Left lung (tissue), 10 donors: Measurements from ENCODE around the gene PFKP. TPM values are rescaled to one million over a fixed set of nuclear protein-coding genes. Genes with fewer than 3 reads are reported as not detected.

ENCODE experiments used
- ATAC-seq: fragments of 200-7000 bp; cut with Tn5 transposase; one replicate; pipeline ENCODE4 v1.9.1; 2020; ENCODE audit warnings: moderate library complexity
- DNase-seq, 4 donors: peaks; one replicate each; pipeline ENCODE4 v3.0.0-alpha.2; 2013 to 2020
- H3K27ac ChIP-seq, 2 donors: fragments of 200-600 bp; sonication (generic) in 1 of 2; one replicate each; pipeline versions ENCODE4 v1.5.0 to v1.8.0; 2020 to 2021
- H3K27me3 ChIP-seq, 2 donors: fragments of 200-600 bp; sonication (generic) in 1 of 2; one replicate each; pipeline versions ENCODE4 v1.5.0 to v1.8.0; 2020 to 2021
- H3K36me3 ChIP-seq, 2 donors: fragments of 200-600 bp; sonication (generic) in 1 of 2; one replicate each; pipeline versions ENCODE4 v1.5.0 to v1.8.0; 2020 to 2021
- H3K4me1 ChIP-seq, 2 donors: fragments of 200-600 bp; one replicate each; pipeline ENCODE4 v1.8.0; 2021
- H3K4me3 ChIP-seq, 2 donors: fragments of 200-600 bp; sonication (generic) in 1 of 2; one replicate each; pipeline versions ENCODE4 v1.5.0 to v1.8.0; 2020 to 2021; ENCODE audit warnings: mild to moderate bottlenecking in 1 of 2
- H3K9me3 ChIP-seq, 2 donors: fragments of 200-600 bp; sonication (generic) in 1 of 2; one replicate each; pipeline versions ENCODE4 v1.5.0 to v1.8.0; 2020 to 2021
- intact Hi-C, 2 donors: fragments of 100-400 bp; cut with DNase I; formaldehyde crosslinking; loops; one replicate each; pipeline versions ENCODE4 v1.11.2 to v1.14.2; 2022
- polyA plus RNA-seq, 6 donors: library from polyadenylated mRNA; unstranded; fragments of 120-200 nt; gene quantifications; one replicate each; pipeline ENCODE4 v1.2.1, GENCODE V29; 2013; ENCODE audit not compliant: insufficient read length in 6 of 6
- total RNA-seq, 2 donors: library from RNA; stranded (reverse); fragmentation: NEBNext Ultra II Directional; extraction: Animal tissue kit (Norgen Biotek cat#: 25700); gene quantifications; one replicate each; pipeline ENCODE4 v1.2.1, GENCODE V29; 2021
- TF ChIP-seq, protein P1 (sequence below), 2 donors: fragments of 200-600 bp; sonication (generic) in 1 of 2; IDR thresholded peaks; one replicate each; pipeline versions ENCODE4 v1.5.0 to v1.8.0; 2021; ENCODE audit warnings: antibody characterized with exemption in 2 of 2
- donor health status: DM: no; HTN: yes; CAD: no.
- donor health status: DM: no; HTN: no; CAD: no.

Gene PFKP
- total and polyA plus RNA-seq, 8 donors: 7.4 to 70.0 (median 11.2) TPM

DNA sequence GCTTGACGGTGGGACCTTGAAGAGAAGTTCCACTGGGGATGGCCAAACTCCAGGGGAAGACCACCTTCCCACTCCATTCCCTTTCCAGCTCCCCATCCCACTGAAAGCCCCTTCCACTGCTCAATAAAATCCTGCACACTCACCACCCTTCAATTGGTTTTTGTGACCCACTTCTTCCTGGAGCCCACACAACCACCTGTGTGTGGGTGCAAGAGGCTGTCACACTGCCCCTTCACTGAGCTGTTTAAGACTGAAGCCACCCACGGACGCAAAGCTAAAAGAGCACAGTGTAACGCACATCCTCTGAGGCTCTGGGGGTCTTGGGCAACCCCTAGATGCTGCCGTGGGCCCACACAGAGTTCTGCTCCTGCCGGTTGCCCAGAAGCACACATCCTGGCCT, 118.0 kb downstream of the PFKP start:
- intact Hi-C loops: no loop called here
- Histone ChIP-seq H3K4me1 (peaks cover 0 to 10% of the 10 kb centered on the region in 2 donors), H3K4me3 (no peak overlapping the region), H3K9me3 (no peaks in the 10 kb centered on the region), H3K27me3 (no peaks in the 10 kb centered on the region), H3K36me3 (no peaks in the 10 kb centered on the region), H3K27ac (no peak overlapping the region)
- no peak for DNase-seq
- TF ChIP-seq, protein P1, sequence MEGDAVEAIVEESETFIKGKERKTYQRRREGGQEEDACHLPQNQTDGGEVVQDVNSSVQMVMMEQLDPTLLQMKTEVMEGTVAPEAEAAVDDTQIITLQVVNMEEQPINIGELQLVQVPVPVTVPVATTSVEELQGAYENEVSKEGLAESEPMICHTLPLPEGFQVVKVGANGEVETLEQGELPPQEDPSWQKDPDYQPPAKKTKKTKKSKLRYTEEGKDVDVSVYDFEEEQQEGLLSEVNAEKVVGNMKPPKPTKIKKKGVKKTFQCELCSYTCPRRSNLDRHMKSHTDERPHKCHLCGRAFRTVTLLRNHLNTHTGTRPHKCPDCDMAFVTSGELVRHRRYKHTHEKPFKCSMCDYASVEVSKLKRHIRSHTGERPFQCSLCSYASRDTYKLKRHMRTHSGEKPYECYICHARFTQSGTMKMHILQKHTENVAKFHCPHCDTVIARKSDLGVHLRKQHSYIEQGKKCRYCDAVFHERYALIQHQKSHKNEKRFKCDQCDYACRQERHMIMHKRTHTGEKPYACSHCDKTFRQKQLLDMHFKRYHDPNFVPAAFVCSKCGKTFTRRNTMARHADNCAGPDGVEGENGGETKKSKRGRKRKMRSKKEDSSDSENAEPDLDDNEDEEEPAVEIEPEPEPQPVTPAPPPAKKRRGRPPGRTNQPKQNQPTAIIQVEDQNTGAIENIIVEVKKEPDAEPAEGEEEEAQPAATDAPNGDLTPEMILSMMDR (IDR thresholded peaks at IDR 0.05): no peak
- ATAC-seq: no peak

DNA sequence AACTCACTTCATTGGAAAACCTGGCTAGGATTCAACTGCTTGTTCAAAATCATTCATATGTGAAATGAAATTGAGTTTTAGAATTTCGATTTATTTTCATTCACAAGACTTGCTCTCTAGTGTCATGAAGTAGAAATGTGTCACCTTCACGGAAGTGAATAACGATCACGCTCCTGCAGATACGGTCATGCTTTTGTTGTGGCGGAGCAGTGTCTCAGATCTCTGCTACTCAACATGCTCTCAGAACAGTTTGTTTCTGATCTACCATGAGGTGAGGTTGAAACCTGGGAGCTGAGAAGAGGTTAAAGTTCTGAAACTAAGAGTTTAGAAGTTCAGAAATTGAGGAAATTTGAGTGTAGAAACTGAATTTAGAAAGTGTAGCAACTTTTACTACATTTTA, 119.0 kb downstream of the PFKP start:
- Histone ChIP-seq H3K27ac (no peak overlapping the region), H3K4me3 (no peak overlapping the region), H3K9me3 (no peaks in the 10 kb centered on the region), H3K27me3 (no peaks in the 10 kb centered on the region), H3K4me1 (peaks cover 0 to 6% of the 10 kb centered on the region in 2 donors), H3K36me3 (no peaks in the 10 kb centered on the region)
- DNase-seq (no peak), ATAC-seq (no peak)
- TF ChIP-seq, protein P1 (IDR thresholded peaks at IDR 0.05): no peak
- intact Hi-C loops: no loop called here

Other genes with a start within 250 kb of the PFKP start
- gene PITRM1, start 105.2 kb downstream of the PFKP start, total RNA-seq: 10 to 100 TPM; 71.6 to 77.0 TPM
- 10 to 100 TPM; 68.1 to 85.6 (median 70.7) TPM for gene PITRM1, start 105.2 kb downstream of the PFKP start, polyA plus RNA-seq